HepG2 (cell line): ENCODE results near the gene LRBA. TPM values are rescaled to one million over a fixed set of nuclear protein-coding genes. Genes with fewer than 3 reads are reported as not detected.

Experiments used
- ATRX ChIP-seq: sonication (generic); formaldehyde crosslinking; IDR thresholded peaks from 2 replicates; pipeline ENCODE4 v1.4.0; 2020; ENCODE audit warnings: missing genetic modification reagents, borderline replicate concordance
- HNF4G ChIP-seq, 2 experiments: sonication (generic) in 1 of 2; formaldehyde crosslinking in 1 of 2; IDR thresholded peaks; 2 replicates each; pipeline versions ENCODE4 v1.4.0 to v1.6.1; 2011 to 2020; ENCODE audit warnings: borderline replicate concordance in 2 of 2, low read depth in 2 of 2, mild to moderate bottlenecking in 2 of 2, low read length in 1 of 2, missing genetic modification reagents in 1 of 2, moderate library complexity in 1 of 2
- HOXA5 ChIP-seq: sonication (generic); formaldehyde crosslinking; IDR thresholded peaks from 2 replicates; pipeline ENCODE4 v1.4.0; 2020; ENCODE audit warnings: missing genetic modification reagents
- JUN ChIP-seq: sonication (generic); formaldehyde crosslinking; IDR thresholded peaks from 2 replicates; pipeline ENCODE4 v1.4.0; 2020; ENCODE audit warnings: mild to moderate bottlenecking, missing genetic modification reagents
- PCBP1 ChIP-seq: fragments of 200-400 bp; formaldehyde crosslinking; IDR thresholded peaks from 2 replicates; pipeline ENCODE4 v1.6.1; 2017; ENCODE audit warnings: mild to moderate bottlenecking, low read depth, low read length, borderline replicate concordance
- PHF5A ChIP-seq: IDR thresholded peaks from one replicate; pipeline ENCODE4 v1.6.1; 2018; ENCODE audit warnings: low read depth, missing genetic modification reagents; ENCODE audit not compliant: unreplicated experiment
- PPARG ChIP-seq: conservative IDR thresholded peaks from 2 replicates; pipeline ENCODE4 v1.6.1; 2016; ENCODE audit warnings: missing biosample characterization, missing genetic modification reagents
- TOPORS ChIP-seq: sonication (generic); formaldehyde crosslinking; IDR thresholded peaks from 2 replicates; pipeline ENCODE4 v1.8.0; 2023; ENCODE audit warnings: mild to moderate bottlenecking, missing genetic modification reagents
- ZKSCAN8 ChIP-seq: IDR thresholded peaks from 2 replicates; pipeline ENCODE4 v1.6.1; 2016; ENCODE audit warnings: borderline replicate concordance, missing genetic modification reagents, missing compliant biosample characterization
- ZMYM4 ChIP-seq: sonication (generic); formaldehyde crosslinking; IDR thresholded peaks from 2 replicates; pipeline ENCODE4 v1.8.1; 2023; ENCODE audit warnings: mild to moderate bottlenecking, missing genetic modification reagents
- ZNF672 ChIP-seq: sonication (generic); formaldehyde crosslinking; IDR thresholded peaks from 2 replicates; pipeline ENCODE4 v1.8.1; 2022; ENCODE audit warnings: missing genetic modification reagents
- ZNF780A ChIP-seq: sonication (generic); formaldehyde crosslinking; IDR thresholded peaks from 2 replicates; pipeline ENCODE4 v1.8.0; 2022; ENCODE audit warnings: mild to moderate bottlenecking, missing genetic modification reagents, moderate library complexity
- polyA plus RNA-seq, 8 experiments: library from polyadenylated mRNA; depleted of rRNA in 3 of 8; stranded (reverse) in 7 of 8; unstranded in 1 of 8; fragments of >200 nt; fragmentation: Illumina TruSeq in 4 of 8; extraction: Trizol in 4 of 8; gene quantifications; 2 replicates each; pipeline versions ENCODE4 v1.2.1 to v1.2.3, GENCODE V29; 2011 to 2016; ENCODE audit warnings: low read depth in 4 of 8, missing spikeins in 1 of 8, mixed read lengths in 1 of 8; ENCODE audit not compliant: insufficient read depth in 1 of 8
- total RNA-seq, 5 experiments: library from RNA; depleted of rRNA; stranded (reverse); fragments of >200 nt; fragmentation: Illumina TruSeq; extraction: Trizol; gene quantifications; 2 replicates each; pipeline ENCODE4 v1.2.3, GENCODE V29; 2016; ENCODE audit warnings: low read depth in 1 of 5
- TF ChIP-seq, protein P1 (sequence below): IDR thresholded peaks from 2 replicates; pipeline ENCODE4 v1.6.1; 2016; ENCODE audit warnings: low read depth, missing genetic modification reagents, missing compliant biosample characterization
- TF ChIP-seq, protein P2 (sequence below): sonication (generic); formaldehyde crosslinking; IDR thresholded peaks from 2 replicates; pipeline ENCODE4 v1.5.1; 2020; ENCODE audit warnings: missing genetic modification reagents, mild to moderate bottlenecking, borderline replicate concordance
- TF ChIP-seq, protein P3 (sequence below), 2 experiments: IDR thresholded peaks; 2 replicates each; pipeline ENCODE4 v1.6.1; 2011 to 2012; ENCODE audit warnings: low read length in 2 of 2, borderline replicate concordance in 1 of 2, low read depth in 1 of 2, mild to moderate bottlenecking in 1 of 2, moderate library complexity in 1 of 2
- TF ChIP-seq, protein P4 (sequence below): sonication (generic); formaldehyde crosslinking; IDR thresholded peaks from 2 replicates; pipeline ENCODE4 v1.4.0; 2020; ENCODE audit warnings: mild to moderate bottlenecking, low read depth, missing genetic modification reagents

Gene LRBA
- total and polyA plus RNA-seq, 2 of the 13 experiments (the other 11 are each of a cell fraction or from before 2014, with no cell fraction given), result 21.0 to 37.2 TPM

DNA sequence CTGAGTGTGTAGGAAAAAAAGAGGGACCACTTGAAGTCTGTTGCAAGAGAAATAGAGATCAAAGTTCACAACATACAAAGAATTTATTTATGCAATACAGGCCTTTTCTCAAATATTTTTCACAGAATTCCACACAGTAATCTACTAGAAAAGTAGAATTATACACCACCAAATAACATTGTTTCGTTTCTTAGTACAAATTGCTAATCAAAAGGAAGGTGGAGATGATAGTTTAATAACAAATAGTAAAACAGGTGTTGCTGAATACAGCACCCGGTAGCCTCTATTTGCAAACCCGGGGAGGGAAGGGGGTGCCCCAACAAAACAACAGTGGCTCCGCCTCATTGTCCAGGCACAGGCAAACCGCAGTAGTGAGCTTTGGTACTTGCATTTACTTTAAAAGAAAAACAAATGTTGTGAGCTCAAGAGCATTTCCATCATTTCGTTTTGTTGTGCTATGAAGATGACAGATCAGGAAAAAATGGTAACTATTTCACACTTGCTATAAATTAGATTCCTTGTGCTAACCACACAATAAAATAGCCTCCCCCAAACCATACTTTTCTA is 750.4 kb downstream of the LRBA start (continued):
- TF ChIP-seq ZMYM4, result no peak
- peak; percentile 26 for TF ChIP-seq PHF5A
- no peak for TF ChIP-seq ZNF672 (CRISPR knock-in tag)
- TF ChIP-seq ATRX (CRISPR knock-in tag), result no peak
- TF ChIP-seq ZNF780A (CRISPR knock-in tag), result no peak
- TF ChIP-seq ZKSCAN8 (CRISPR knock-in tag), result no peak
- no peak for TF ChIP-seq HOXA5
- TF ChIP-seq, protein P1, sequence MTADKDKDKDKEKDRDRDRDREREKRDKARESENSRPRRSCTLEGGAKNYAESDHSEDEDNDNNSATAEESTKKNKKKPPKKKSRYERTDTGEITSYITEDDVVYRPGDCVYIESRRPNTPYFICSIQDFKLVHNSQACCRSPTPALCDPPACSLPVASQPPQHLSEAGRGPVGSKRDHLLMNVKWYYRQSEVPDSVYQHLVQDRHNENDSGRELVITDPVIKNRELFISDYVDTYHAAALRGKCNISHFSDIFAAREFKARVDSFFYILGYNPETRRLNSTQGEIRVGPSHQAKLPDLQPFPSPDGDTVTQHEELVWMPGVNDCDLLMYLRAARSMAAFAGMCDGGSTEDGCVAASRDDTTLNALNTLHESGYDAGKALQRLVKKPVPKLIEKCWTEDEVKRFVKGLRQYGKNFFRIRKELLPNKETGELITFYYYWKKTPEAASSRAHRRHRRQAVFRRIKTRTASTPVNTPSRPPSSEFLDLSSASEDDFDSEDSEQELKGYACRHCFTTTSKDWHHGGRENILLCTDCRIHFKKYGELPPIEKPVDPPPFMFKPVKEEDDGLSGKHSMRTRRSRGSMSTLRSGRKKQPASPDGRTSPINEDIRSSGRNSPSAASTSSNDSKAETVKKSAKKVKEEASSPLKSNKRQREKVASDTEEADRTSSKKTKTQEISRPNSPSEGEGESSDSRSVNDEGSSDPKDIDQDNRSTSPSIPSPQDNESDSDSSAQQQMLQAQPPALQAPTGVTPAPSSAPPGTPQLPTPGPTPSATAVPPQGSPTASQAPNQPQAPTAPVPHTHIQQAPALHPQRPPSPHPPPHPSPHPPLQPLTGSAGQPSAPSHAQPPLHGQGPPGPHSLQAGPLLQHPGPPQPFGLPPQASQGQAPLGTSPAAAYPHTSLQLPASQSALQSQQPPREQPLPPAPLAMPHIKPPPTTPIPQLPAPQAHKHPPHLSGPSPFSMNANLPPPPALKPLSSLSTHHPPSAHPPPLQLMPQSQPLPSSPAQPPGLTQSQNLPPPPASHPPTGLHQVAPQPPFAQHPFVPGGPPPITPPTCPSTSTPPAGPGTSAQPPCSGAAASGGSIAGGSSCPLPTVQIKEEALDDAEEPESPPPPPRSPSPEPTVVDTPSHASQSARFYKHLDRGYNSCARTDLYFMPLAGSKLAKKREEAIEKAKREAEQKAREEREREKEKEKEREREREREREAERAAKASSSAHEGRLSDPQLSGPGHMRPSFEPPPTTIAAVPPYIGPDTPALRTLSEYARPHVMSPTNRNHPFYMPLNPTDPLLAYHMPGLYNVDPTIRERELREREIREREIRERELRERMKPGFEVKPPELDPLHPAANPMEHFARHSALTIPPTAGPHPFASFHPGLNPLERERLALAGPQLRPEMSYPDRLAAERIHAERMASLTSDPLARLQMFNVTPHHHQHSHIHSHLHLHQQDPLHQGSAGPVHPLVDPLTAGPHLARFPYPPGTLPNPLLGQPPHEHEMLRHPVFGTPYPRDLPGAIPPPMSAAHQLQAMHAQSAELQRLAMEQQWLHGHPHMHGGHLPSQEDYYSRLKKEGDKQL (CRISPR knock-in tag), result no peak
- TF ChIP-seq JUN (CRISPR knock-in tag), result no peak
- TF ChIP-seq TOPORS (CRISPR knock-in tag), result no peak
- peak; percentile 51 for TF ChIP-seq HNF4G (IDR thresholded peaks at IDR 0.05; ENCODE audit: borderline replicate concordance, low read depth, low read length)
- no peak for TF ChIP-seq HNF4G (CRISPR knock-in tag; IDR thresholded peaks at IDR 0.05; ENCODE audit: borderline replicate concordance, low read depth)
- 0 out of 2 replicates have a peak, but pooled peaks have one; percentile 43 for TF ChIP-seq PPARG (CRISPR knock-in tag)
- TF ChIP-seq, protein P2, sequence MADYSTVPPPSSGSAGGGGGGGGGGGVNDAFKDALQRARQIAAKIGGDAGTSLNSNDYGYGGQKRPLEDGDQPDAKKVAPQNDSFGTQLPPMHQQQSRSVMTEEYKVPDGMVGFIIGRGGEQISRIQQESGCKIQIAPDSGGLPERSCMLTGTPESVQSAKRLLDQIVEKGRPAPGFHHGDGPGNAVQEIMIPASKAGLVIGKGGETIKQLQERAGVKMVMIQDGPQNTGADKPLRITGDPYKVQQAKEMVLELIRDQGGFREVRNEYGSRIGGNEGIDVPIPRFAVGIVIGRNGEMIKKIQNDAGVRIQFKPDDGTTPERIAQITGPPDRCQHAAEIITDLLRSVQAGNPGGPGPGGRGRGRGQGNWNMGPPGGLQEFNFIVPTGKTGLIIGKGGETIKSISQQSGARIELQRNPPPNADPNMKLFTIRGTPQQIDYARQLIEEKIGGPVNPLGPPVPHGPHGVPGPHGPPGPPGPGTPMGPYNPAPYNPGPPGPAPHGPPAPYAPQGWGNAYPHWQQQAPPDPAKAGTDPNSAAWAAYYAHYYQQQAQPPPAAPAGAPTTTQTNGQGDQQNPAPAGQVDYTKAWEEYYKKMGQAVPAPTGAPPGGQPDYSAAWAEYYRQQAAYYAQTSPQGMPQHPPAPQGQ (CRISPR knock-in tag), result no peak
- TF ChIP-seq, protein P3, sequence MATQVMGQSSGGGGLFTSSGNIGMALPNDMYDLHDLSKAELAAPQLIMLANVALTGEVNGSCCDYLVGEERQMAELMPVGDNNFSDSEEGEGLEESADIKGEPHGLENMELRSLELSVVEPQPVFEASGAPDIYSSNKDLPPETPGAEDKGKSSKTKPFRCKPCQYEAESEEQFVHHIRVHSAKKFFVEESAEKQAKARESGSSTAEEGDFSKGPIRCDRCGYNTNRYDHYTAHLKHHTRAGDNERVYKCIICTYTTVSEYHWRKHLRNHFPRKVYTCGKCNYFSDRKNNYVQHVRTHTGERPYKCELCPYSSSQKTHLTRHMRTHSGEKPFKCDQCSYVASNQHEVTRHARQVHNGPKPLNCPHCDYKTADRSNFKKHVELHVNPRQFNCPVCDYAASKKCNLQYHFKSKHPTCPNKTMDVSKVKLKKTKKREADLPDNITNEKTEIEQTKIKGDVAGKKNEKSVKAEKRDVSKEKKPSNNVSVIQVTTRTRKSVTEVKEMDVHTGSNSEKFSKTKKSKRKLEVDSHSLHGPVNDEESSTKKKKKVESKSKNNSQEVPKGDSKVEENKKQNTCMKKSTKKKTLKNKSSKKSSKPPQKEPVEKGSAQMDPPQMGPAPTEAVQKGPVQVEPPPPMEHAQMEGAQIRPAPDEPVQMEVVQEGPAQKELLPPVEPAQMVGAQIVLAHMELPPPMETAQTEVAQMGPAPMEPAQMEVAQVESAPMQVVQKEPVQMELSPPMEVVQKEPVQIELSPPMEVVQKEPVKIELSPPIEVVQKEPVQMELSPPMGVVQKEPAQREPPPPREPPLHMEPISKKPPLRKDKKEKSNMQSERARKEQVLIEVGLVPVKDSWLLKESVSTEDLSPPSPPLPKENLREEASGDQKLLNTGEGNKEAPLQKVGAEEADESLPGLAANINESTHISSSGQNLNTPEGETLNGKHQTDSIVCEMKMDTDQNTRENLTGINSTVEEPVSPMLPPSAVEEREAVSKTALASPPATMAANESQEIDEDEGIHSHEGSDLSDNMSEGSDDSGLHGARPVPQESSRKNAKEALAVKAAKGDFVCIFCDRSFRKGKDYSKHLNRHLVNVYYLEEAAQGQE (IDR thresholded peaks at IDR 0.05; ENCODE audit: borderline replicate concordance in 1 of 2, low read depth in 1 of 2, low read length in 2 of 2), result no peak
- TF ChIP-seq, protein P4, sequence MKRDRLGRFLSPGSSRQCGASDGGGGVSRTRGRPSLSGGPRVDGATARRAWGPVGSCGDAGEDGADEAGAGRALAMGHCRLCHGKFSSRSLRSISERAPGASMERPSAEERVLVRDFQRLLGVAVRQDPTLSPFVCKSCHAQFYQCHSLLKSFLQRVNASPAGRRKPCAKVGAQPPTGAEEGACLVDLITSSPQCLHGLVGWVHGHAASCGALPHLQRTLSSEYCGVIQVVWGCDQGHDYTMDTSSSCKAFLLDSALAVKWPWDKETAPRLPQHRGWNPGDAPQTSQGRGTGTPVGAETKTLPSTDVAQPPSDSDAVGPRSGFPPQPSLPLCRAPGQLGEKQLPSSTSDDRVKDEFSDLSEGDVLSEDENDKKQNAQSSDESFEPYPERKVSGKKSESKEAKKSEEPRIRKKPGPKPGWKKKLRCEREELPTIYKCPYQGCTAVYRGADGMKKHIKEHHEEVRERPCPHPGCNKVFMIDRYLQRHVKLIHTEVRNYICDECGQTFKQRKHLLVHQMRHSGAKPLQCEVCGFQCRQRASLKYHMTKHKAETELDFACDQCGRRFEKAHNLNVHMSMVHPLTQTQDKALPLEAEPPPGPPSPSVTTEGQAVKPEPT (CRISPR knock-in tag), result no peak
- no peak for TF ChIP-seq PCBP1
